Activated CD8-positive, alpha-beta T cell treated with anti-CD3 and anti-CD28 coated beads for 36 hours (primary cell): ENCODE results near the gene CSAD. TPM values are rescaled to one million over a fixed set of nuclear protein-coding genes. Genes with fewer than 3 reads are reported as not detected.

Experiments
- ATAC-seq: fragments of 200-7000 bp; cut with Tn5 transposase; one replicate; pipeline ENCODE4 v1.10.0; 2021; ENCODE audit warnings: mild to moderate bottlenecking, moderate library complexity
- CTCF ChIA-PET: fragments of 350-600 bp; sonication (Branson Sonifier 250); formaldehyde crosslinking; loops from one replicate; lab custom pipeline; 2021; ENCODE audit warnings: antibody characterized with exemption; lab: Charles Lee
- POLR2A ChIA-PET: fragments of 350-600 bp; sonication (Branson Sonifier 250); formaldehyde crosslinking; loops from one replicate; lab custom pipeline; 2021; ENCODE audit warnings: antibody characterized with exemption; lab: Charles Lee
- DNase-seq: peaks from one replicate; pipeline ENCODE4 v3.0.0-alpha.2; 2020
- H3K27ac Mint-ChIP-seq: one replicate; pipeline ENCODE4 v1.8.0; 2021; ENCODE audit warnings: mild to moderate bottlenecking, mixed read lengths
- H3K27me3 Mint-ChIP-seq: one replicate; pipeline ENCODE4 v1.8.0; 2021; ENCODE audit warnings: mixed read lengths
- H3K36me3 Mint-ChIP-seq: one replicate; pipeline ENCODE4 v1.8.0; 2021; ENCODE audit warnings: low read depth, mixed read lengths
- H3K4me1 Mint-ChIP-seq: one replicate; pipeline ENCODE4 v1.8.0; 2021; ENCODE audit warnings: low read depth, mixed read lengths
- H3K4me3 Mint-ChIP-seq: one replicate; pipeline ENCODE4 v1.8.0; 2021; ENCODE audit warnings: mild to moderate bottlenecking, moderate library complexity, mixed read lengths
- H3K9me3 Mint-ChIP-seq: one replicate; pipeline ENCODE4 v1.8.0; 2021; ENCODE audit warnings: mixed read lengths
- CTCF ChIP-seq: fragments of 200-600 bp; IDR thresholded peaks from one replicate; pipeline ENCODE4 v1.8.0; 2022; ENCODE audit warnings: antibody characterized with exemption, mild to moderate bottlenecking
- intact Hi-C: fragments of 100-400 bp; cut with micrococcal nuclease; formaldehyde crosslinking; loops from one replicate; pipeline ENCODE4 v1.10.0; 2022
- total RNA-seq, 2 experiments: library from RNA; stranded (reverse); gene quantifications; one replicate each; pipeline ENCODE4 v1.2.3, GENCODE V29; 2021

The CSAD gene
- total RNA-seq, 2 experiments from 2014 or later: 13.8 to 18.6 TPM

DNA sequence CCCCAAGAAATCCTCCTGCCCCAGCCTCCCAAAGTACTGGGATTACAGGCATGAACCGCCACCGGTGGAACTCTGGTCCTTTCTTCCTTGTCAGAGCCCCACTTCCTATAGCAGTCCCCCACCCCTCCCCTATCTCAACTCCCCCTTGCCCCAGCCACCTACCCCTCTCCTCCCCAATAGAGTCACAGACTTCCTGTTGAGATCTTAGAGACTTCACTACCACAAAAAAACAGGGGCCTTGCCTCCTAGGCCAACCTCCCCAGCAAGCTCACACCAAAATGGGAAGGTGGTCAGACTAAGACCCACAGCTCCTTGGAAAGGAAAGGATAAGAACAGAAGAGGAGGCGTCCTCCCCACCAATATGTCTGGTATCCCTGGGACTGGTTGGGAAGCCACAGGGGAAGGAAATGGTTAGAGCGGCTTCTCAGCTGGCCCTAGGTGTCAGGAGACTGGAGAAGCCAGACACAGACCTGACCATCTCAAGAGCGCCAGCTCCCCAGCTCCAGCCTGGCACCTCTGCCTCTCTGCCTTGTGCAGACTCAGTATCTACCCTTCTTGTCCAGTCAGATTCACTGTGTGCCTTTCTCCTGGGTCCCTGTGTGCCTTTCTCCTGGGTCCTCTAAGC, 17.9 kb upstream of the CSAD start:
- ATAC-seq: peak; percentile 35
- Mint-ChIP-seq H3K27me3 (no peaks in the 10 kb centered on the region), H3K27ac (peak overlapping the region; percentile 81), H3K9me3 (no peaks in the 10 kb centered on the region), H3K4me1 (peaks cover 53% of the 10 kb centered on the region), H3K4me3 (peak overlapping the region; percentile 37), H3K36me3 (peaks cover 51% of the 10 kb centered on the region)
- intact Hi-C loops: no loop called here
- CTCF ChIA-PET: interaction anchor here (0.9 to 4.6 kb wide), 11 partner anchors 8 to 132 kb away, joined by 3 to 60 read pairs (median 18); partner anchors contain the start of genes AAAS, CSAD, ESPL1 and ITGB7
- DNase-seq: no peak
- TF ChIP-seq CTCF: no peak
- POLR2A ChIA-PET: interaction anchor here (0.7 to 9.4 kb wide), 10 partner anchors 8 to 122 kb away, joined by 3 to 91 read pairs (median 5); partner anchors contain the start of genes CSAD, ITGB7 and ZNF740

GRCh38 chr12:53197011-53197640, 16.4 kb upstream of the CSAD start:
- TF ChIP-seq CTCF: no peak
- POLR2A ChIA-PET: interaction anchor here (0.6 to 9.4 kb wide), 6 partner anchors 10 to 1147 kb away, joined by 3 to 91 read pairs (median 5); partner anchors contain the start of genes CSAD and ZNF740
- H3K36me3 Mint-ChIP-seq: peaks cover 51% of the 10 kb centered on the region
- no peak overlapping the region for H3K4me3 Mint-ChIP-seq
- H3K4me1 Mint-ChIP-seq: peaks cover 49% of the 10 kb centered on the region
- CTCF ChIA-PET: interaction anchor here (0.7 to 4.6 kb wide), 15 partner anchors 8 to 133 kb away, joined by 3 to 60 read pairs (median 4); partner anchors contain the start of genes AAAS, CSAD, ESPL1 and IGFBP6
- intact Hi-C loops: no loop called here
- no peaks in the 10 kb centered on the region for H3K9me3 Mint-ChIP-seq
- no peaks in the 10 kb centered on the region for H3K27me3 Mint-ChIP-seq
- DNase-seq: no peak
- no peak for ATAC-seq
- no peak overlapping the region for H3K27ac Mint-ChIP-seq

DNA sequence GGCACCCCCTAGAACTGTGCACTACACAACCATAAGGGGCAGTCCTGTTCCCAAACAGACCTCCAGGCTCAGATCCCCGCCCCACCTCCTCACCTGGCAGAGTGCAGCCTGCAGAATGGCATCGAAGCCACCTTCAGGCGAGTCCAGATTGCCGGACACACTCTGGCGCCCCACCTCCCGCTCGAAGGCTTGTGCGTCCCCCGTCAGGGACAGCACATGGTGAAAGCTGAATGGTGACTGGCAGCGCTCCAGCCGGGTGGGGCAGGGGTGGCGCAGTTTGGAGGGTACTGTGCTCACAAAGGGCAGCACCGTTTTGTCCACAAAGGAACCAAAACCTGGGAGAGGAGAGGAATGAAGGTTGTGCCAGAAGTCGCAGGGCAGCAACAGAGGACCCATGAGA, 15.8 kb upstream of the CSAD start:
- ChIA-PET POLR2A (interaction anchor here (0.6 to 9.4 kb wide), 4 partner anchors 14 to 176 kb away, joined by 3 to 91 read pairs (median 4); partner anchors contain the start of genes CSAD and ZNF740), CTCF (interaction anchor here (1.0 to 4.6 kb wide), 8 partner anchors 9 to 130 kb away, joined by 3 to 60 read pairs (median 20); partner anchors contain the start of genes CSAD, ESPL1, IGFBP6 and ZNF740)
- ATAC-seq: no peak
- Mint-ChIP-seq H3K9me3 (no peaks in the 10 kb centered on the region), H3K4me3 (no peak overlapping the region), H3K4me1 (peaks cover 45% of the 10 kb centered on the region), H3K36me3 (peaks cover 56% of the 10 kb centered on the region), H3K27ac (peak overlapping the region; percentile 18), H3K27me3 (no peaks in the 10 kb centered on the region)
- DNase-seq: no peak
- no peak for TF ChIP-seq CTCF
- intact Hi-C loops: no loop called here

- no peak overlapping the region for H3K4me3 Mint-ChIP-seq
- peak overlapping the region; percentile 47 for H3K27ac Mint-ChIP-seq
- ChIA-PET POLR2A (interaction anchor here (0.7 to 9.4 kb wide), 8 partner anchors 9 to 176 kb away, joined by 3 to 91 read pairs (median 4); partner anchors contain the start of genes CSAD, MYG1 and ZNF740), CTCF (interaction anchor here (0.8 to 1.5 kb wide), 7 partner anchors 8 to 130 kb away, joined by 3 to 9 read pairs (median 4); partner anchors contain the start of gene AAAS)
- no peak for TF ChIP-seq CTCF
- no peaks in the 10 kb centered on the region for H3K9me3 Mint-ChIP-seq
- intact Hi-C loops: no loop called here
- peaks cover 57% of the 10 kb centered on the region for H3K36me3 Mint-ChIP-seq
- peaks cover 41% of the 10 kb centered on the region for H3K4me1 Mint-ChIP-seq
- no peaks in the 10 kb centered on the region for H3K27me3 Mint-ChIP-seq
- DNase-seq: no peak
- ATAC-seq: no peak
Measured at GRCh38 chr12:53195516-53196420, 15.0 kb upstream of the CSAD start.
